Trophoblast cell (in vitro differentiated cells and primary cell): ENCODE measurements around the gene CACNA1G. TPM values are rescaled to one million over a fixed set of nuclear protein-coding genes. Genes with fewer than 3 reads are reported as not detected.

Experiments used
- DNase-seq, 2 donors: peaks; one replicate each; pipeline ENCODE4 v3.0.0-alpha.2; 2016
- H2AFZ ChIP-seq: 2 replicates; pipeline ENCODE4 v1.6.1; 2013; ENCODE audit warnings: low read length, moderate library complexity, mild to moderate bottlenecking; ENCODE audit not compliant: insufficient read depth, poor library complexity
- H2AK5ac ChIP-seq: 2 replicates; pipeline ENCODE4 v1.6.1; 2013; ENCODE audit warnings: mild to moderate bottlenecking, low read length
- H2BK120ac ChIP-seq: 2 replicates; pipeline ENCODE4 v1.6.1; 2013; ENCODE audit warnings: low read length, mild to moderate bottlenecking, moderate library complexity; ENCODE audit not compliant: insufficient read depth, poor library complexity
- H2BK12ac ChIP-seq: 2 replicates; pipeline ENCODE4 v1.6.1; 2013; ENCODE audit warnings: mild to moderate bottlenecking, low read length, moderate library complexity
- H2BK5ac ChIP-seq: 2 replicates; pipeline ENCODE4 v1.6.1; 2013; ENCODE audit warnings: low read length, low read depth, moderate library complexity, mild to moderate bottlenecking; ENCODE audit not compliant: poor library complexity
- H3K14ac ChIP-seq: 2 replicates; pipeline ENCODE4 v1.6.1; 2013; ENCODE audit warnings: mild to moderate bottlenecking, low read length
- H3K18ac ChIP-seq: 2 replicates; pipeline ENCODE4 v1.6.1; 2013; ENCODE audit warnings: mild to moderate bottlenecking, low read length
- H3K23ac ChIP-seq: 2 replicates; pipeline ENCODE4 v1.6.1; 2013; ENCODE audit warnings: low read length
- H3K27ac ChIP-seq: 2 replicates; pipeline ENCODE4 v1.5.1; 2013; ENCODE audit warnings: low read depth, mild to moderate bottlenecking, inconsistent platforms, low read length, moderate library complexity
- H3K27me3 ChIP-seq: 2 replicates; pipeline ENCODE4 v1.6.1; 2013; ENCODE audit warnings: inconsistent platforms, mild to moderate bottlenecking, low read length, moderate library complexity; ENCODE audit not compliant: insufficient read depth
- H3K36me3 ChIP-seq, 2 experiments: 1 replicate in 1 of 2; 2 replicates in 1 of 2; pipeline ENCODE4 v1.6.1; 2013; ENCODE audit warnings: low read length in 2 of 2, mild to moderate bottlenecking in 2 of 2, moderate library complexity in 1 of 2; ENCODE audit not compliant: insufficient read depth in 2 of 2, control insufficient read depth in 1 of 2
- H3K4ac ChIP-seq: 2 replicates; pipeline ENCODE4 v1.6.1; 2013; ENCODE audit warnings: low read depth, mild to moderate bottlenecking, low read length, moderate library complexity
- H3K4me1 ChIP-seq, 2 experiments: 1 replicate in 1 of 2; 2 replicates in 1 of 2; pipeline ENCODE4 v1.6.1; 2013; ENCODE audit warnings: low read length in 2 of 2, mild to moderate bottlenecking in 2 of 2, moderate library complexity in 1 of 2; ENCODE audit not compliant: insufficient read depth in 2 of 2, control insufficient read depth in 1 of 2
- H3K4me2 ChIP-seq: 2 replicates; pipeline ENCODE4 v1.6.1; 2013; ENCODE audit warnings: inconsistent platforms, mild to moderate bottlenecking, low read length, moderate library complexity
- H3K4me3 ChIP-seq: 2 replicates; pipeline ENCODE4 v1.5.1; 2013; ENCODE audit warnings: mild to moderate bottlenecking, low read depth, low read length, inconsistent platforms
- H3K79me1 ChIP-seq: one replicate; pipeline ENCODE4 v1.6.1; 2013; ENCODE audit warnings: low read length
- H3K79me2 ChIP-seq: 2 replicates; pipeline ENCODE4 v1.6.1; 2013; ENCODE audit warnings: low read length, mild to moderate bottlenecking; ENCODE audit not compliant: control insufficient read depth, insufficient read depth, poor library complexity
- H3K9ac ChIP-seq: 2 replicates; pipeline ENCODE4 v1.6.1; 2013; ENCODE audit warnings: mild to moderate bottlenecking, low read length
- H3K9me3 ChIP-seq: 2 replicates; pipeline ENCODE4 v1.6.1; 2013; ENCODE audit warnings: low read depth, mild to moderate bottlenecking, control low read depth, inconsistent platforms, low read length; ENCODE audit not compliant: insufficient read depth
- H4K12ac ChIP-seq: 2 replicates; pipeline ENCODE4 v1.6.1; 2013; ENCODE audit warnings: low read depth, mild to moderate bottlenecking, low read length, moderate library complexity
- H4K8ac ChIP-seq: 2 replicates; pipeline ENCODE4 v1.6.1; 2013; ENCODE audit warnings: low read depth, mild to moderate bottlenecking, low read length, moderate library complexity
- H4K91ac ChIP-seq: one replicate; pipeline ENCODE4 v1.6.1; 2013; ENCODE audit warnings: low read depth, mild to moderate bottlenecking, low read length, moderate library complexity
- WGBS: extraction: QIAGEN DNeasy Blood & Tissue Kit; methylation state at CpG from one replicate; pipeline ENCODE4 v1.1.7; 2013; ENCODE audit warnings: missing lambda C conversion rate; ENCODE audit not compliant: insufficient read length, insufficient coverage; ENCODE audit errors: extremely low coverage; 5-methylcytosine and 5-hydroxymethylcytosine counted together
- polyA plus RNA-seq: library from polyadenylated mRNA; stranded (reverse); fragments of 200-250 nt; gene quantifications from 2 replicates; pipeline ENCODE4 v1.2.3, GENCODE V29; 2013

CACNA1G gene
- polyA plus RNA-seq = 0.04 TPM in 2 replicates

DNA sequence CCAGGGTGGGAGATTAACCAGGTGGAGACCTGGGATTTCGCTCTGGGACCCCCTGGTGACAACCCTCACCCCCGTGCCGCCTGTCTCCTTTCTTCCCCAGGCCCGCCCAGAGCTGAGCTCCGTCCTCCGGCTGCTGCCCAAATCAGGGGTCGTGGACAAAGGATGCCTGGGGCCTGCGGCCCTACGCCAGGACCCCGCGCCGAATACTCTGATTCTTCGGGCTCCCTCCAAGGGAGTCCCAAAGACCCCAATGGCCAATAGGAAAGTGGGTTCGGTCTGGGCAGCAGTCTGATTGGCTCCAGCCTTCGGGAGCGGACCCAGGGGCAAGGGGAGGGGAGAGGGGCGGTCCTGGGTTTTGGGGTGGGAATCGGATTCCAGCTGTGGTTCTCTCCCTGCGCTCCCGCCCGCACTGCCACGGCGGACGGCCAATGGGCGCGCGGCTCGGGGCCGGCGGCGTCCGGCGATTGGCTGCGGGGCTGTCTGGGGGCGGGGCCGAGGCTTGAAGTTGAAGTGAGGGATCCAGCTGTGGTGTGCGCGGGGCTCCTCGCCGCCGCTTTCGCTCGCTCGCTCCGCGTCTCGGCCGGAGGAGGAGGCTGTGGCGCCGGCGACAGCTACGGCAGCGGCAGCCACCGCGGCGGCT lies at the start of gene CACNA1G:
TSS of gene CACNA1G (plus strand) at position 531 of the 640 bp plus-strand sequence. CDS start 745 bp downstream, outside the sequence.
- Histone ChIP-seq H2BK5ac (no peak within 1 kb of the TSS), H2AK5ac (no peak within 1 kb of the TSS), H3K23ac (no peak within 1 kb of the TSS), H3K27me3 (peaks cover 79% of the 10 kb centered on the region), H2BK12ac (no peak within 1 kb of the TSS), H3K4ac (no peak within 1 kb of the TSS), H4K12ac (no peak within 1 kb of the TSS), H3K18ac (no peak within 1 kb of the TSS), H3K79me2 (no peaks in the 10 kb centered on the region), H2AFZ (no peak within 1 kb of the TSS), H3K9ac (no peak within 1 kb of the TSS), H3K79me1 (no peaks in the 10 kb centered on the region), H3K4me1 (peaks cover 6 to 13% of the 10 kb centered on the region in 2 experiments), H3K9me3 (peaks cover 11% of the 10 kb centered on the region), H3K36me3 (no peaks in the 10 kb centered on the region), H3K4me2 (peak within 1 kb of the TSS; percentile 70), H3K27ac (no peak within 1 kb of the TSS), H3K14ac (no peak within 1 kb of the TSS), H4K91ac (no peak within 1 kb of the TSS), H2BK120ac (no peak within 1 kb of the TSS), H3K4me3 (peak within 1 kb of the TSS; percentile 55), H4K8ac (no peak within 1 kb of the TSS)
- no CpG with 5 or more reads among the region's 56 CpGs for WGBS
- peak; percentile 78 to 85 for DNase-seq

DNA sequence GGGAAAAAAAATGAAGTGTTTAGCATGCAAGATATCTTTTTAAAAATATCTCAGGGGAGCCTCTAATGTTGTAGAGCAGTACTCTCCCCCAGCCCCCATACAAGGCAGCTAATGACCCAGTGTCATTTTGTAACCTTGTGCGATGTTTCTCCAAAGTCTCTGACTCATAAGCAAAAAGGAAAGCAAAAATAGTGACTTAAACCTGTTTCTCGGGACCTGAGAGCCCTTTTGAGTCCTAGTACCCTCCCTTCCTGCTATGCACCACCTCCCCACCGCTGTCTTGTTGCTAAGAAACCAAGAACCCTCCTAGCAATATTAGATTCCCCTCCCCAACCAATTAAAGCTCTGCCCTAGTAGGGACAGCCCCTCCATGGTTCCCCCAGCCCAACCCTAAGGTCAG lies 49.5 kb upstream of the CACNA1G start:
- H3K9ac ChIP-seq = no peak overlapping the region
- H3K79me1 ChIP-seq = peaks cover 16% of the 10 kb centered on the region
- peaks cover 22 to 26% of the 10 kb centered on the region in 2 experiments for H3K4me1 ChIP-seq
- H2BK5ac ChIP-seq = peak overlapping the region; percentile 35
- peak; percentile 43 to 80 for DNase-seq
- peaks cover 5% of the 10 kb centered on the region for H3K79me2 ChIP-seq
- no peak overlapping the region for H4K8ac ChIP-seq
- H3K27me3 ChIP-seq = no peaks in the 10 kb centered on the region
- no peak overlapping the region for H2AK5ac ChIP-seq
- no peak overlapping the region for H3K23ac ChIP-seq
- no peak overlapping the region for H2BK12ac ChIP-seq
- H4K91ac ChIP-seq = no peak overlapping the region
- peak overlapping the region; percentile 2 for H3K4me2 ChIP-seq
- H3K4ac ChIP-seq = no peak overlapping the region
- peak overlapping the region; percentile 75 for H2BK120ac ChIP-seq
- no peaks in the 10 kb centered on the region for H3K9me3 ChIP-seq
- peak overlapping the region; percentile 85 for H3K27ac ChIP-seq
- H3K36me3 ChIP-seq = no peaks in the 10 kb centered on the region
- no peak overlapping the region for H3K14ac ChIP-seq
- H3K18ac ChIP-seq = no peak overlapping the region
- no peak overlapping the region for H3K4me3 ChIP-seq
- H4K12ac ChIP-seq = no peak overlapping the region
- no peak overlapping the region for H2AFZ ChIP-seq
- no CpG with 5 or more reads among the region's 3 CpGs for WGBS

- no peak overlapping the region for H2BK5ac ChIP-seq
- no peak overlapping the region for H3K4ac ChIP-seq
- H3K79me2 ChIP-seq = no peaks in the 10 kb centered on the region
- H3K9me3 ChIP-seq = no peaks in the 10 kb centered on the region
- H2BK12ac ChIP-seq = no peak overlapping the region
- no peak overlapping the region for H3K18ac ChIP-seq
- no peak overlapping the region for H2AFZ ChIP-seq
- no peak for DNase-seq
- no CpG with 5 or more reads among the region's 4 CpGs for WGBS
- no peaks in the 10 kb centered on the region for H3K36me3 ChIP-seq
- no peak overlapping the region for H3K23ac ChIP-seq
- no peak overlapping the region for H2AK5ac ChIP-seq
- no peak overlapping the region for H4K12ac ChIP-seq
- no peak overlapping the region for H3K27ac ChIP-seq
- no peak overlapping the region for H3K9ac ChIP-seq
- peaks cover 7% of the 10 kb centered on the region for H3K79me1 ChIP-seq
- H3K4me3 ChIP-seq = no peak overlapping the region
- no peak overlapping the region for H3K4me2 ChIP-seq
- no peak overlapping the region for H4K8ac ChIP-seq
- no peaks in the 10 kb centered on the region for H3K27me3 ChIP-seq
- no peak overlapping the region for H4K91ac ChIP-seq
- peaks cover 17% of the 10 kb centered on the region in 2 experiments for H3K4me1 ChIP-seq
- no peak overlapping the region for H2BK120ac ChIP-seq
- H3K14ac ChIP-seq = no peak overlapping the region
Observed at GRCh38 chr17:50513495-50513894, 47.0 kb upstream of the CACNA1G start.

DNA sequence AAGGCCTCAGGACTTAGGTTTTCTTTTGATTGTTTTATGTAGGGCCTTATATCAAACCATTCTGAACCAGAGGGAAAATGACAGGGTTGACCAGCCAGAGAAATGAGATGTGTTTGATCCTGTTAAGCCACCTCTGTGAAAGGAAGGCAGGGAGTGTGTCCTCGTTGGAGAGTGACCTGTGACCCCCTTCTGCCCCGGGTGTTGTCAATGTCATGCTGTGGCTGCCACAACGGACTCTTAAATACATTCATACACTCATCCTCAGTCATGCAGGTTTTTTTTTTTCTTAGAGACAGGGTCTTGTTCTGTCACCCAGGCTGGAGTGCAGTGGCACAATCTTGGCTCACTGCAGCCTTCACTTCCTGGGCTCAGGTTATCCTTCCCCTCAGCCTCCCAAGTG lies 46.1 kb upstream of the CACNA1G start:
- H3K4me2 ChIP-seq = no peak overlapping the region
- H2BK120ac ChIP-seq = no peak overlapping the region
- no peak overlapping the region for H3K4me3 ChIP-seq
- no peak overlapping the region for H3K18ac ChIP-seq
- no peak overlapping the region for H2AK5ac ChIP-seq
- no peak overlapping the region for H3K27ac ChIP-seq
- no peaks in the 10 kb centered on the region for H3K27me3 ChIP-seq
- H3K36me3 ChIP-seq = no peaks in the 10 kb centered on the region
- no peak overlapping the region for H3K4ac ChIP-seq
- H2BK12ac ChIP-seq = peak overlapping the region; percentile 1
- H4K12ac ChIP-seq = no peak overlapping the region
- DNase-seq = no peak
- WGBS = no CpG with 5 or more reads among the region's 3 CpGs
- H3K14ac ChIP-seq = no peak overlapping the region
- H3K23ac ChIP-seq = no peak overlapping the region
- peaks cover 11 to 13% of the 10 kb centered on the region in 2 experiments for H3K4me1 ChIP-seq
- no peak overlapping the region for H4K91ac ChIP-seq
- H4K8ac ChIP-seq = no peak overlapping the region
- no peak overlapping the region for H2AFZ ChIP-seq
- H3K9me3 ChIP-seq = no peaks in the 10 kb centered on the region
- H3K79me1 ChIP-seq = peaks cover 3% of the 10 kb centered on the region
- no peaks in the 10 kb centered on the region for H3K79me2 ChIP-seq
- H2BK5ac ChIP-seq = peak overlapping the region; percentile 7
- no peak overlapping the region for H3K9ac ChIP-seq
